Activated CD4-positive, alpha-beta T cell treated with anti-CD3 and anti-CD28 coated beads, Interleukin-2, Interleukin-4, amounts not matched to agents 100 ng/mL and 50 ng/mL, durations not matched to agents 16 hours and 8 hours (primary cell): ENCODE measurements around the gene PLB1.

ENCODE experiments used
- DNase-seq: peaks from one replicate; pipeline ENCODE4 v3.0.0-alpha.2; 2020; ENCODE audit warnings: low spot score

PLB1 gene

GRCh38 chr2:28628506-28628905, 132.6 kb downstream of the PLB1 start:
- DNase-seq = no peak

- no peak for DNase-seq
Observed at GRCh38 chr2:28628987-28629386, 133.1 kb downstream of the PLB1 start.

GRCh38 chr2:28629910-28630309, 134.1 kb downstream of the PLB1 start:
- DNase-seq = no peak

- DNase-seq = no peak
Observed at GRCh38 chr2:28630341-28630740, 134.5 kb downstream of the PLB1 start.

GRCh38 chr2:28631514-28632206, 135.8 kb downstream of the PLB1 start:
- no peak for DNase-seq

GRCh38 chr2:28632791-28633190, 136.9 kb downstream of the PLB1 start:
- DNase-seq = no peak

- no peak for DNase-seq
Observed at GRCh38 chr2:28633204-28633603, 137.3 kb downstream of the PLB1 start.

- DNase-seq = no peak
Observed at GRCh38 chr2:28633746-28634145, 137.9 kb downstream of the PLB1 start.

- no peak for DNase-seq
Observed at GRCh38 chr2:28635191-28635611, 139.3 kb downstream of the PLB1 start.

- no peak for DNase-seq
Observed at GRCh38 chr2:28636491-28636890, 140.6 kb downstream of the PLB1 start.

- no peak for DNase-seq
Observed at GRCh38 chr2:28637066-28638047, 141.5 kb downstream of the PLB1 start.

- DNase-seq = no peak
Observed at GRCh38 chr2:28638102-28638501, 142.2 kb downstream of the PLB1 start.

GRCh38 chr2:28639092-28639691, 143.3 kb downstream of the PLB1 start:
- DNase-seq = no peak

GRCh38 chr2:28639836-28640235, 144.0 kb downstream of the PLB1 start:
- DNase-seq = no peak

- DNase-seq = no peak
Observed at GRCh38 chr2:28640260-28640907, 144.5 kb downstream of the PLB1 start.

- DNase-seq = no peak
Observed at GRCh38 chr2:28640908-28641300, 145.0 kb downstream of the PLB1 start.

- no peak for DNase-seq
Observed at GRCh38 chr2:28642796-28643195, 146.9 kb downstream of the PLB1 start.

- no peak for DNase-seq
Observed at GRCh38 chr2:28643327-28643726, 147.5 kb downstream of the PLB1 start.

GRCh38 chr2:28643911-28644334, 148.1 kb downstream of the PLB1 start:
- DNase-seq = no peak

- no peak for DNase-seq
Observed at GRCh38 chr2:28644760-28645159, 148.9 kb downstream of the PLB1 start.

GRCh38 chr2:28645553-28645952, 149.7 kb downstream of the PLB1 start:
- no peak for DNase-seq

- DNase-seq = no peak
Observed at GRCh38 chr2:28647682-28648081, 151.8 kb downstream of the PLB1 start.
